Activated CD4-positive, alpha-beta T cell treated with anti-CD3 and anti-CD28 coated beads for 4 hours (primary cell): ENCODE measurements around the gene CACNA2D4.

Experiments
- DNase-seq, 2 donors: peaks; one replicate each; pipeline ENCODE4 v3.0.0-alpha.2; 2020

Gene CACNA2D4

DNA sequence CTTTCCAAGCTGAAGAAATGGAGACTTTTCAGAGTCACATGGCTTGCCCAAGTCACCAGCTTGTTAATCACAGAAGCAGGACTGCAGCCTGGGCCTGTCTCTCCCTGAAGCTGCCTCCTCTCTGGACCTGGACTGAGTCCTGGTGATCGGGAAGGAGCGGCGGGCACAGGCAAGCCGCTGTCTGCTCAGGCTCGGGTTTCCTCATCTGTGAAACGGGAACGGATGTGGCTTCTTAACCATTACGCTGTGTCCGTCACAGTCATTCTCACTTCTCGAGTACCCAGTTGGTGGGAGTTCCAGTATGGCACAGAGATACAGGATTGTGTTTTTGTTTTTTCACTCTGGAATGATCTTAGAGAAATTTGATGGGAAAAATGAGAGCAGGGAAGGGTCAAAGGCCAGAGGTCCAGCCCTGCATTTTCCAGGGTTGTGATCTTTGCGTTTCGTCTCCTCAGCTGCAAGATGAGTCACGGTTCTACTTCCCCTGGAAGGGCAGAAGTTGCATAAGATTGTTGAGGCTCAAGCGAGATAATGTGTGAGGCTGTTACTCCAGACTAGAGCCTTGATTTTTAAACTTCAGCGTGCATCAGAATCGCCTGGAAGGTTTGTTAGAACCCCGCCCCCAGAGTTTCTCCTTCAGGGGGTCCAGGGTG is 105.7 kb downstream of the CACNA2D4 start:
- no peak for DNase-seq

DNA sequence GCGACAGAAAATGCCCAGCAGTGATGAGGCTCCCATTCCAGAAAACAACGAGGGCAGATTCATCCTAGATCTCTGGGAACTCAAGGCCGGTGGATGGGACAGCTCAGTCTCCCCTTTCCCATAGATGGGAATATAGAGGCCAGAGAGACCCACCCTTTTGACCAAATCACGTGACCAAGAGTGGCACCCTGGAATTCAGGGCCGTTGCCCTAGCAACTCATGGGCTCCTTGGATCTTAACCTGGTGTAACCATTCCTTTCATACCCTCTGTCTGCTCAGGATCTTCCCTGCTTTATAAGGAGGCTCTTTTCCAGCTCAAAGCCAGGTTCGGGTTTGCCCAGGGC is 106.5 kb downstream of the CACNA2D4 start:
- DNase-seq, result no peak

DNA sequence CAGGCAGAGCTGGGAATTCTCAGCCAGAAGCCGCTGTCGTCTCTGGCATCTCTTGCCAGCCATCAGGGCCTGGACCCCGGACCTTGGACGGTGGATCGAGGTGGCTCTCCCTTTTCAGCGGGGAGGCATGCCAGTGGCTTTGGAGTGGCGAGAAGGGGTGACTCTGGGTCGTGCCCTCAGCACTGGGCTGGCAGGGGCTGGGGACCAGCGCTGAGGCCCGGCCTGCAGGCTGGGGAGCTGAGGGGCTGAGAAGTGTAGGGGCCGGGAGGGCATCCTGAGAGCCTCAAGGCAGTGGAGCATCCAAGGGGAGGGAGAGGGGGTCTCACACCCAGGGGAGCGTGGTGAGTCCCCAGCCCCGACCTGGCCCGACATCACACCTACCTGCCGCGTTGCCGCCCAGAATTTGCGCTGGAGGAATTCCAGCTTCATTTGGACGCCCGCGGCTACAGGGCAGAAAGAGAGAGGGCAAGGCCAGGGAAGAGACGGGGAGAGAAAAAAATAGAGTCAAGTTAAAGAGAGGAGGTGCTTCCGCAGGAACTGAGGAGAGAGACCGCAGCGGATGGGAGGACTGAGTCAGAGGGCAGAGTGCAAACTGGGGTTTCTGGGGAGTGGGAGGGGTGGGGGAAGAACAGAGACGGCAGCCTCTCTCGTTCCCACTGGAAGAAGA is 107.0 kb downstream of the CACNA2D4 start:
- peak; percentile 55 to 60 for DNase-seq

DNA sequence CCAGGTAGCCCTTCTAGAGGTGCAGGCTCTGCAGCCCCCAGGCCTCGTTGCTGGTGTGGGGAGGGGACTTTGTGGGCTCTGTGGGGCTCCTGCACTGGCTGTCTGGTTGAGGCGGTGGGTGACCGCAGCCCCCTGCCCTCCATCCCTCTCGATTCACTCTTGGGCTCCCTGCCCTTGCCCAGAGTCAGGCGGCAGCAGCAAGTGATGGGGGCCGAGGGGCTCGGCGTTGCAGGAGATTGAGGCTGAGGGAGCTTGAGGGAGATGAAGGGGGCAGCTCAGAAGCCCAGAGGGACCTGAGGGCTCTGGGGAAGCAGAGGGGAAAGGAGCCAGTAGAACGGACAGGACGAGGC is 107.5 kb downstream of the CACNA2D4 start:
- DNase-seq, result no peak

DNA sequence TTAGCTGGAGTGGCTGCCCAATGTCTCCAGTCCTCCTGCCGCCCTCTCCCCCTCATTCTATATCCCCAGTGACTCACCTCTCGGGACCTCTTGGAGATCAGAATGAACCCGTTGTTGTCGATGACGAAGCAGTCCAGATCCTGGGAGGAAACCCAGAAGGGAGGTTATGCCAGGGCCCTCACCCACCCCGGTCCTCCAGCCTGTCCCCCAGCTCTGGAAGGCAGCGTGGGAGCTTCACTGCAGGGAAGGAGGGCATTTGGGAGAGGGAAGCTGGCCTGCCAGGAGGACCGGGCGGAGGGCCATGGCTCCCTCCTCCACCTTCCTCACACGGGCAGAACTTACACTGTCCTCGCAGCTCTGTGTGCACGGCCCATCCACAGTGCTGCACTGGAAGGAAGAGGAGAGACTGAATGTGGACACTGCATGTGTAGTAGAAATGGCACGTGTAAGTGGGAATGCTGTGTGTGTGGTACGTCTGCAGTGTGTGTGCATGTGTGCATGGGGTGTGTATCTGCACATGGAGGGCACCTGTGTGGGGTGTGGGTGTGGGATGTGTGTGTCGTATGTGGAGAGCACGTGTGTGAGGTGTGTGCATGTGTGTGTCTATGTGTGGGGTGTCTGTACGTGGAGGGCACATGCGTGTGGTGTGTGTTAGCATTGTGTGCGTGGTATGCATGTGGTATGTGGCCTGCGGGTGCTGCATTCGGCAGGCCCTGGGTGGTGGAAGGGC is 108.1 kb downstream of the CACNA2D4 start:
- DNase-seq, result no peak

DNA sequence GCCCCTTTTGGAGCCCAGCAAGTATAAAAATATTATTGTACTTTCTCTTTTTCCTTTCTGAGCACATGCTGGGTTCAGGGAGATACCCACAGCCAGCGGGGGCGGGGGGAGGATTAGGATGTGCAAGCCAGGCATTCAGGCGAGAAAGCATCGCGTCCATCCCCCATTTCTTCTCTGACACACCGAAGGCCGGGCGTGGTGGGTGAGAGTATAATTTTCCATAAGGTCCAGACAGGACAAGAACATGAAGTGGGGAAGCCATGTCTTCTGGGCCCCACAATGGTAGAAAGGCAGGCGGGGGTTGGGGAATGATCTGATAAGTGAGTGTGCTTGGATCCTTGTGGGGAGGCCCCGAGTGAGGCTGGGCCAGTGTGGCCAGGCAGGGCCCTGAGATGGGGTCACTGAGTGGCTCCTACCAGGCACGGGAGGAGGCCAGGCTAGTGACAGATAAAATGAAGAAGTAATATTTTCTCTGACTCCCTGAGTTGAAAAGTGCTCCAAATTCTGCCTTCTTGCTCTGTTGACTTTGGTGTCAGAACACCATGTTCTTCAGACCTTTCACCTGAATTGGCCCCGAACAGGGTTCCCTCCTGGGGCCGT is 108.8 kb downstream of the CACNA2D4 start:
- no peak for DNase-seq

DNA sequence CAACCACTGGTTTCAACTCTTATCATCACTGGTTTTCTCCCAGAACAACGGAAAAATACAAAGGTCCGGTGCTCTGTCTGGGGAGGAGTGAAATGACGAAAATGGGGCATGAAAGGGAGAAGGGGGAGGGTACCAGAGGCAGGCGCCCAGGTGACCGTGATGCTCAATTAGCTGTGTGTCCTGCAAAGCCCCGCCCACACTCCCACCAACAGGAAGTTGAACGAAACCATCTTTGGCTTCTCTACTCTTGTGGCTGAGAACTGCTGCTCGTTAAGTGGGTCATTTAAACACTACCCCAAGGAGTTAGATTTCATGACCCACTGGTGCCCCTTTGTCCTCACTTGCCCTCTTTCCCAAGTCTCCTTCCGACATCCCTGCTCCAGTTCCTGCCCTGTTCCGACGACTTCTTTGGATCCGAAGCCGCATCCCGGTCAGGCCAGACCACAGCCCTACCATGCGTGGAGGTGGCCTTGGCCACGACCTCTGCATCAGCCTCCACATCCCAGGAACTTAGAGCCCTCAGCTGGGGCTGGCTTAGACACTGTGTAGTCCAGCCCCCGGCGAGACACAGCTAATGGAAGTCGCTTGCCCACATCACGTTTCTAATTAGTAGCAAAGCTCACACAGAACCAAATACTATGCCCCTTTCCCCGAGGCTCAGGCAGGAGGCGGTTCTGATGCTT is 109.5 kb downstream of the CACNA2D4 start:
- DNase-seq, result no peak

DNA sequence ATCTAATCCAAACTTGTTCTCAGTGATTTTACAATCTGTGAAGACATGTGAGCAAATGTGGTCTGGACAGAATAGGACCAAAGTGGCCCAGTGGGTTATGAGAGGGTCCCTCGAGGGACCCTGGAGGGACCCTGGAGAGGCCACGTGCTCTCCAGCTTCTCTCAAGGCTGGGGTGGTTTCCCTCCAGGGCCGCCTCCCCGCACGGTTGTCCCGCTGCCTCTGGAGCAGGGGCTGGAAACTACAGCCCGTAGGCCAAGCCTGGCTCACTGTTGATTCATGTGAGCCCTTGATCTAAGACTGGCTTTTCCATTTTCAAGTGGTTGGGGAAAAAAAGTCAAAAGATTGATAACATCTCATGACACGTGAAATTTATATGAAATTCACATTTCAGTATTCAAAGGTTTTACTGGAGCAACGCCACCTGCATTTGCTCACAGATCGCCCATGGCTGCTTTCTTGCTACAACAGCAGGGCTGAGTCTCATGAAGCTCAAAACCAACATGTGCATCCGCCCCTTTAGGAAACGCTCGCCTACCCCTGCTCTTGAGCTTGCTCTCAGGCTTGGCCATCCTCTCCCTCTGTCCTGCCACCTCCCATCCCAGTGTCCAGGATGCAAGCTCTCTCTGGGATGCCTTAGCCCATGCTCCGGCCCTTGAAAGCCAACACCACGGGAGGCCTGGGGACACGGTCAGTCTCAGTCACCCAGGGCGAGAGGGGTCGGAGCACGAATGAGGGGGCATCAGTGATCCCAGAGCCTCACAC is 110.2 kb downstream of the CACNA2D4 start:
- DNase-seq, result no peak

DNA sequence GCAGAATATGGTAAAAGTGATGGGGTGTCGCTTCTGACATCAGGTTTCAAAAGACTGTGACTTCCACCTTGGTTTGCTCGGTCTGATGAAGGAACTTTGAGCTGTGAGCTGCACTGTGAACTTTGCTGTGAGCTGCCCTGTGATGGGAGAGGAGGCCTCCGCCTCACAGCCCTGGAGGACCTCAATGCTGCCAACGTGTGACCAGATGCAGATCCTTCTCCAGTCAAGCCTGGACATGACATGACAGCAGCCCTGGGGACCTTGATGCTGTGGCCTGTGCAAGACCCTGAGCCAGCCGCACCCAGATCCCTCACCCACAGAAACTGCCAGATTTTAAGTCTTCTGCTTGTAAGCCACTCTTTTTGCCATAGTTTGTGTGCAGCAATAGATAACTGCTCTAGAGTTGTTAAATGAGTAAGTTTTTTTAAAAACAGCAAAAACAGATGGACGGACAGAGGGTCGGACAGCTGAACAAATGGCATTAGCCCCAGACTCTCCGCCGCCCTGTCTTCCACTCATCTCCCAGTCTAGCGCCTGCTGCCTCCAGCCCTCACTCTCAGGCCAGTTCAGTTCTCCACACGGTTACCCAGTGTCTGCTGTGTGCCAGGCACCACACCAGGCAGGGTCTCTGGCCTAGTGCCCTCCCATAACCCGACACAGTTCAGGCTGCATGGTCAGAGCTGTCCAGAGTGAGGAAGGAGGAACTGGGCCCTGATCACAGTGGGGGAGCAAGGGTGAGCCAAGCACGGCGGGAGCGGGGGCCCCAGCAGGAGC is 111.2 kb downstream of the CACNA2D4 start:
- DNase-seq, result no peak

DNA sequence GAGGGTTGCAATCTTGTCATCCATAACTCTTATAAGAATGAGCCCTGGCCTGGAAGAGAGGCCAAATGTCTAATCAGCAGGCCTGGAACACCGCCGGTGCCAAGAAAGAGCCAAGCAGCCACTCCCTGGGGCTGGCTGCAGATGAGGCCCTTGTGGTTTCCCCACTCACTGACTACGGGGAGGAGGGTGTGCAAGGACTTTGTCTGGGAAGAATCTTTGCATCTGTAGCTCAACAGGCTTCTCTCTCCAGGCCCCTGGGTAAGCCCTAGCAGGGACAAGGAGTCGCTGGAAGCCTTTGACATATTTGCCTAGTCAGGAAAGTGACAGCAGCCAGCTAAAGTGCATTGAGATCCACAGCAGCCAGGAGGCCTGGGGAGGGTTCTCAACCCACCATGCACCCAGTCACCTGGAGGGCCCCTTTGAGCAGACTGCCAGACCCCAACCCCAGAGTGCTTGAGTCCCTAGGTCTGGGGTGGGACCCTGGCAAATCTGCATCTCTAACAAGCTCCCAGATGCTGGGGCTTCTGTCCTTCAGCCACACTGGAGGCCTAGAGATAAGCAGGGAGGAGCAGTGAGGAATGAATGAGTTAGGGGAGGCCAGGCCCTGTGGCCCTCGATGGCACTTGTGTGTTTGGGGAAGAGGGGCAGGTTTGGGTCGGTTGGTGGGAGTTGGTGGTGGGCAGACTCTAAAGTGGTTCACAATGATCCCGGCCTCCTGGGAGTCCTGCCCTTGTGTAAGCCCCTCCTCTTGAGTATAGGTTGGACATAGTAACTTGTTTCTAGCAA is 112.0 kb downstream of the CACNA2D4 start:
- no peak for DNase-seq

DNA sequence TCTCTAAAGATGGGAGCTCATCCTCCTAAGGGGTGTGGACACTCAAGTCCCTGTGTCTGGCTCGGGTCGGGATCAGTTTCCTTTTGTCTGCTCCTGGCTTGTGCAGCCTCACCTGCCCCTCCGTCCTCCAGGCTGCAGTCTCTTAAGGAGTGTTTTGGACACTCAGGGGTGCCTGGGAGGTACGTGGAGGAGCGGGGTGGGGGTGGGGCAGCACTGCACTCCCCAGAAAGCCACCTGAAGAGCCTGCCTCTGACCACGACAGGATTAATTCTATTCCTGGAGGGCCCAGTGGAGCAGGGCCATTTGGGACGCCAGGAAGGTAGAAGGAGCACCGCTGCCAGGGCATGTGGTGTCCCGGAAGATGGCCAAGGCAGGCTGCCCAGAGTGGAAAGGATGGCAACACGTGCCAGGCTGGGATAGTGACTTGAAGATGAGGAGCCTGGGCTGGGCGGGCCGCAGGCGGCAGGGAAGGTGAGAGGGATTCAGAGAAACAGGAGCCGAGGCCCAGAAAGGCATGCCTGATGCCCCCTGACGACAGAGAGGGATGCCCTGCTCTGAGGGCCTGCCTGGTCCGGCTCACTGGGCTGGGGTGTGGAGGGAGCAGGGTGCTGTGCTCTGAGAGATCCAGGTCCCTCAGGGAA is 112.9 kb downstream of the CACNA2D4 start:
- no peak for DNase-seq

DNA sequence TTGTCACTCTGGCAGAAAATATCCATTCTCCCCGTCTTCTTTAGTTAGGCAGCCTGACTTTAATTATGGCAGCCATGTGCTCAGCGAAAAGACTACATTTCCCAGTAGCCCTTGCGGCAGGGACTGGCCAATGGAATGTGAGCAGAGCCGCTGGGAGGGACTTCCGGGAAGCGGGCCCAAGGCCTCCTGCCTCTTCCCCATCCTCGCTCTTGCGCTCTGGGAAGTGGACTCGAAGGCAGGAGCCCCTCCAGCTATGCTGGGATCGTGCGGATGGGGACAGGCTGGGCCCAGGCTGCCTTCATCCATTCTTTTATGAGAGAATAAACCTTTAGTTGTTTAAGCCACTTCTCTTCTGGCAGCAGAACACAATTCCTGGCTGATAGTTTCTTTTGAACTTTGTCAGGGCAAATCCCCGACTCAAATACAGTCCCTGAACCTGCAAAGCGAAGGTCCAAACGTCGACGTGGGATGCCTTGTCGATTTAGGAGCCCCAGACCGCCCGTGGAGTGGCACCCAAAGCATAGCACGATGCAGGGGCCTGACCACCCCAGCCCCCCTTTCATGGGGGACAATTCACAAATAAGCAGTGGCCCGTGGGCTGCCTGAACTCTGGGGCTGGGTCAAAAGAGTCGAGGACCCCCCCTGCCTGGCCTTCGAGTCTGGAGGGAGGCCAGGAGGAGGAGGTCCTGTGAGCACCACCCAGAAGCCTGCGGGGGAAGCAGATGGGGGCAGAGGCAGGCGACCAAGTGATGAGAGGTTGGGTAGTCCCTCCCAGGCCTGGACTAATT is 113.7 kb downstream of the CACNA2D4 start:
- peak; percentile 82 to 89 for DNase-seq

DNA sequence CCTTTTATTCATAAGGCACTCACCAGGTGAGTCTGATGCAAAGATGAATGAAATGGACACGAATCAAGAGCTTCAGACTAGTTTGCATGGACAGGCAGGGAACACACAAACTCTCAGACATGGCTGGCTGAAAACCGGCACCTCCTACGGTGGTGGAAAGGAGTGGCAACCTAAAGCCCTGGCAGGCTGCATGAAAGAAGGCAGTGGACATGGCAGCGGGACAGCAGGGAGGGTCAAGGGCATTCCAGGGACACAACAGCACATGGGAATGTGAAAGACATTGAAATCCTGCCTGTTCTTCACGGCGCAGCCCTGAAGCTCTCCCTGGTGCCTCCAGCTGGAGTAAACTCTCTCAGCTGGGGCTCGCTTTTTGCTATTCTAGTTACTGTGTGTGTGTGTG is 114.7 kb downstream of the CACNA2D4 start:
- DNase-seq, result no peak

DNA sequence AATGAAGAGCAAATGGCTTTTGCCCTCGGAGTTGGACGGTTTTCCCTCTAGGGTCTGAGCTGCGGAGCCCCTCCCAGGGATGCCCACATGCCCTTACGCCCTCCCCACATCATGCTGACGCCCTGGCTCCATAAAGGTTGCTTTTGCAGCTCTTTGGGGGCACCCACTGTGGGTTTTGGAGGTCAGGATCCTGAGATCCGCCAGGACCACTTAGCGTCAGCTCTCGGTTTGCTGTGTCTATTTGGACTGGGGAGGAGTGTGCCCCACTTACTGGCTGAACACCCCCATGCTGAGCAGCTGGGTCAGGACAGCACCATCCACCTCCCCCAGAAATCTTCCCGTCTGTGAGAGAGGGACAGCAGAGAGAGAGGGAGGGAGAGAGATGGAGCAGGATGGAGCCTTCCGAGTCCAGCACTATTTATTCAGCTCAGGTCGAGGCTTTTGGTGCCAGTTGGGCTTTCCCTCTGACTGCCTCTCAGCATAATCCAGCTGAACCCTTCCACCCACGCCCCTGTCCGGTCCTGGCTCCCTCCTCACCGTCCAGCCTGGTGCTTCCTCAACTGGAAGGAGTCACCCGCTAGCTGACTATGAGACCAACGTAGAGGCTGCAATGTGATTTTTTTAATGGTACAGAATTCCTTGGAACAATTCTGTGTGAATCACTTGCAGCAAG is 117.0 kb downstream of the CACNA2D4 start:
- no peak for DNase-seq

DNA sequence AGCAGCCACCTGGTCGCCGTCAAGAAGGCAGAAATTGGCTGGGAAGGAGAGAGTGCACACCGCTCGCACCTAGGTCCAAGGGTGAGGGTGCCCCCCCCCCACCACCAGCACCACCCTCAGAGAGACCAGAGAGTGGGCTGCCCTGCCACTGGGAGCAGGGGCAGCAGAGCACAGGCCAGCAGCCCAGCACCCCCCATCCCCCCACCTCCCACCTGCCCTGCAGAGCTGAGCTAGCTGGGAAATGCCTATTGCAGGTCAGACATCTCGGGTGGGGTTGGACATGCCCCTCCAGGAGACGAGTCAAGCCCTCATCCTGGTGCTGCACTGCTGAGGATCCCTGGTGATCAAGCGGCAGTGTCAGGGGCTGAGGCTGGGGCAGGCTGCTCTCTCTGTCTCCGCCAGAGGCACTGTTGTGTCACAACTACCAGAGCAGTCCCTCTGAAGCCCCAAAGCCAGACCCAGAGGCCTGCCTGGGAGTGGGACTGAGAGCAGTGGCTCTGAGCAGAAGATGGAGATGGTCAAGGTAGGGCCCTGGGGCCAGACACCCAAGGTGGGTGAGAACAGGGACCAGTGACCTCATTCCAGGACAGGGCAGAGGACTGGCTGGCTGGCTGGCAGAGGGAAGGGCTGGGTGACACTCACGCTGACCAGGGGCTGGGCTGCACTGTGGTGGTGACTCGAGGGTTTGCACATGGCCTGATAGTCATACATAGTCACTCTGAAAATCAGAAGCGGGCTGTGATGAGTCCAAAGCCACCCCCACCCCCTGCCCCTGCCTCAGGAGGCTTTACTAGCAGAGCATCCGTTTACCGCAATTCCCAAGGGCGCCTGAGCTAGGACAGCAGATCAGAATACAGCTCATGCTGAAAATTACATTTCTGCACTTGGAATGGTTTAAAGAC is 117.8 kb downstream of the CACNA2D4 start:
- DNase-seq, result no peak

DNA sequence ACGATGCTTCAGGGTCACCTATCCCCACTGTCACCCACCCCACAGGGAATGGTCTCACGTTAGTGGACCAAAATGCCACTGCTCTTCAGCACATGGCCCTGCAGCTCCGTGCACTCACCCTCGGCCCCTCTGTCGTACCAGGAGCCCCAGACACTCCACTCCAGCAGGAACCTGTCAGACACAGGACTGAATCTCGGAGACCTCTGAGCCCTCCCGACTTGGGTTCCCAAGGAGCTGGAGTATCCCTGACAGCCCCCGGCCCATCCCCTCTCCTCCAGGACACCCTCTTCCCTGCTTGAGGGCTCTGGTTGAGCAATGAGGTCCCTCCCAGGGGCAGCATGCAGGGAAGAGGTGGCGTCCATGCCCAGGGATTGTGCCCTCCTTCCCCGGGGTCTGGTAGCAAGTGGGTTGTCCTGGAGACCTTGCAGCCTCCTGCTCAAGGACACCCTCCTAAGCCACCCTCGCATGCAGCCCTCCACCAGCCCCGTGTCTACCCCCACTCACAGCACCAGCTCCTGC is 118.5 kb downstream of the CACNA2D4 start:
- DNase-seq, result no peak

DNA sequence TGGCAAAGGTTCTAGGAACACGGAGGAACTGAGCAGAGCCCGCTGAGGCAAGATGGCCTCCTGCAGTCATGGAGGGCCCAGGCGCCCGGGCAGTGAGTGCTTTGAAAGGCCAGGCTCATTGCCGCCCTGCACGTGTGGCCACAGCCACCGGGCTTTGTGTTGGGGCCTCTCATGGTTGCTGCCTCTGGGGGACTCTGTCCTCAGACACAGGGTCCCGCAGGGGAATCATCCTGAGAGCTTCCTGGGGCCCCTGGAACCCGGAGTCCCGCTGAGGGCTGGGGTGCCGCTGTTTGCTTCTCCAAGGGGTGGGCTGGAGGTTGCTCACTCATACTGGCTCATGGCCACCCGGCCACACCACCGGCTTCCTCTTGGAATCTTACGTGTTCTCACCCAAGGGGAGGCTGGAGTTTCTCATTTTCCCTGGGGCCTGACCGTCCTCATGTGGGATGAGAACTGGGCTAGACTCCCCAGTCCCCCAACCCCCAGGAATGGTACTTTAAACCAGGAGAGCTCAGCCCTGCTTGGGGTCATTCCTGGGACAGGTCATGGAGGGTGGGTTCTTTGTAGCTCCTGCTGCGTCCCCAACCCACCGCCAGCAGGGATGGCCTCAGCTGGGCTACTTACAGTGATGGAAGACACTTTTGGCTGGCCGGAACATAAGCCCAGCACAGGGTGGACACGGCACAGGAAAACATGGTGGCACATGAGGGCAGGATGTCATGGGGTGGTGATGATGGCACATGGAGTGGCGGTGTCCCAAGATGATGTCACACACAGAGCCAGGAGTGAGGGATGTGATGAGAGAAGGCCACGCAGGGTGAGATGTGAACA is 119.2 kb downstream of the CACNA2D4 start:
- DNase-seq, result no peak
